Adrenal gland (tissue), 5 donors: Measurements from ENCODE around the gene MNX1.

Source experiments
- CTCF ChIP-seq, 6 experiments: fragments of 450-650 bp in 4 of 6; fragments of 200-600 bp in 2 of 6; sonication (generic) in 1 of 6; IDR thresholded peaks; 1 replicate in 5 of 6; 2 replicates in 1 of 6; pipeline versions ENCODE4 v1.5.1 to v1.8.0; 2016 to 2021; ENCODE audit warnings: antibody characterized with exemption in 6 of 6, mild to moderate bottlenecking in 2 of 6, moderate library complexity in 1 of 6
- POLR2A ChIP-seq, 2 donors: fragments of 450-650 bp; IDR thresholded peaks; one replicate each; pipeline ENCODE4 v1.6.1; 2017; ENCODE audit warnings: antibody characterized with exemption in 2 of 2, mild to moderate bottlenecking in 2 of 2, moderate library complexity in 1 of 2
- donor health status: DM: no; HTN: no; CAD: no.

- no peak for TF ChIP-seq POLR2A (IDR thresholded peaks at IDR 0.05)
- TF ChIP-seq CTCF (IDR thresholded peaks at IDR 0.05): no peak
Observed at GRCh38 chr7:157017603-157018327, 7.3 kb upstream of the MNX1 start.
